HUDEP-2 (cell line): ENCODE results near the gene SPATA22.
"Not testable (repeated sequence)": the region's sequence is repeated elsewhere in the genome, so short reads cannot be mapped to it uniquely, and the experiment has no call there.

Source experiments
- DNase-seq, 76 experiments: peaks; one replicate each; lab custom pipeline; 2025; ENCODE audit not compliant: unreplicated experiment in 76 of 76; lab: John Stamatoyannopoulos, UW

SPATA22 gene

GRCh38 chr17:3471599-3471998, at the start of gene SPATA22:
TSS of gene SPATA22 (minus strand) at chr17:3471819. CDS start at chr17:3469325, 2,494 bp downstream.
- DNase-seq = no peak

- DNase-seq = not testable (repeated sequence)
These were observed 47.9 kb upstream of the SPATA22 start for GRCh38 chr17:3519472-3519871.

DNA sequence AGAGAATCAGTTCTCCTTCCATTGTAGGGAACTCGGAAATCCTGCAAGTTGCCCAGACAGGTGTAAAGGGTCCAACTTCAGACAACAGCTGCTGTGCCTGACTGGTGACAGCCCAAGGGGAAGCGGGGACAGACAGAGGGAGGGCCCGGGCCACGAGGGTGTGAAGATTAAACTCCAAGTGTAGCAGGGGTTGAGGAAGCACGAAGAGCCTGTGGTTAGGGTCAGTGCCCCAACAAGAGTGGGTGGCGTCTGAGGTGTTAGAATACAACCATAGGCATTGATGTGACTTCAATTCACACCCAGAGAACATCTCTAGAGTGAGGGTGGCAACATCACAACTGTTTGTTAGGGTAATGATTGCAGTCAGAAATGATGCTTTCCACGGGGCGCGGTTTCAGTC, 43.3 kb upstream of the SPATA22 start:
- DNase-seq = no peak

DNA sequence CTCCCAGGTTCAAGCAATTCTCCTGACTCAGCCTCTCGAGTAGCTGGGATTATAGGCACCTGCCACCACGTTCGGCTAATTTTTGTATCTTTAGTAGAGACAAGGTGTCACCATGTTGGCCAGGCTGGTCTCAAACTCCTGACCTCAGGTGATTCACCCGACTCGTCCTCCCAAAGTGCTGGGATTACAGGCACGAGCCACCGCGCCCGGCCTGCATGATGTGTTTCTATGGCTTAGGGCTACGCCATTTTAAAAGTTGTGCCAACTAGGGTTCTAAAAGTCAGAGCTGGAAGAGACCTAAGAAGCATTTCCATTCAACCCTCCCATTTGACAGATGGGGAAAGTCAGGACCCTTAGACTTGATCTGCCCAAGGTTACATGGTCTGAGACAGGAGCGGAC, 42.5 kb upstream of the SPATA22 start:
- DNase-seq = not testable (repeated sequence)

- no peak for DNase-seq
These were observed 41.9 kb upstream of the SPATA22 start for GRCh38 chr17:3513305-3514035.

DNA sequence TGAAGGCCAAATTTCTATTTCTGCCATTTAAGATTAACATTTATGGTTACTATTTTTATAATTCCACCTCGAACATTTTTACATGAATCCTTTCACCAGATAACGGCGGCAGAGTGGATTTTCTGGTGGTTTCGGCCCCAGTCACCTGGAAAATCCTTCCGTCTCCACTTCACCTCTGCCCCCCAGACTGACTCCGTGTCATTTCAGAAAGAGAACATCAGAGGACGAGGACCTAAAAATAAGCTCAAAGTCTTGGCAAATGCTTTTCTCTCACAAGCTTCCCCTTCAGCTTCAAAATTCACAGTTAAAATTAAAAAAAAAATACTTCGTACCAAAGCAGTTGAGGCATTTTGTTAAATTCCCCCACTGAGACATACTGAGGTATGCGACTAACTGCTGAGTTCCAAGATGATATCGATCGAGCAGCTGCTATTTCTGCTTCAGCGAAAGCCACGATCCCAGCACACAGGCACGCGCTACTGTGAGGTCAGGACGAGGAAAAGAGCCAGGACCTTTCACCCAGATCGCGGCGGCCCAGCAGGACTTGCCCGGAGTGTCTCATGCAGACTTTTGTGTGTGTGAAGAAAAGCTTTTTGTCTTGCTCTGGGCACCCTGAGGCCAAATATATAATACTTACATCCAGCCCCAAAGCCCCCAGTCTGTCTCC, 41.0 kb upstream of the SPATA22 start:
- no peak for DNase-seq

GRCh38 chr17:3511852-3512504, 40.4 kb upstream of the SPATA22 start:
- no peak for DNase-seq

GRCh38 chr17:3510090-3510489, 38.5 kb upstream of the SPATA22 start:
- DNase-seq = no peak

GRCh38 chr17:3507869-3508268, 36.2 kb upstream of the SPATA22 start:
- no peak for DNase-seq

- no peak for DNase-seq
These were observed 35.5 kb upstream of the SPATA22 start for GRCh38 chr17:3507071-3507470.

DNA sequence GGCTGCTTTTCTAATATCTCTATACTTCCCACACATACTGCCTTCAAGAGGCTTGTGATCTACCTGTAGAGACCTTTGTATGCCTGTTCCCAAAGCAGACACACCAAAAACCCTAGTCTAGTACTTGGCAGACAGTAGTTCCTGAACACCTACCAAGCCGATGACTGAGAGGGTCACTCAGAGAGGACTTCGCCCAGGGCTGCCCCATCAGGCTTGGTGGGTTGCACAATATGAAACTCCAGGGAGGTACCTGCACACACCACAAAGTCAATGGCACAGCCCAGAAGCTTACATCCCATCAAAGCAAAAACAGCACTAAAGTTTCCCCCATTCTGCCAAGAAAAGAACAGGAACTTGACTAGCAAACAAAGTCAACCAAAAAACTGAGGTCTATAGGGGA, 34.4 kb upstream of the SPATA22 start:
- no peak for DNase-seq

GRCh38 chr17:3505008-3505407, 33.4 kb upstream of the SPATA22 start:
- DNase-seq = no peak

DNA sequence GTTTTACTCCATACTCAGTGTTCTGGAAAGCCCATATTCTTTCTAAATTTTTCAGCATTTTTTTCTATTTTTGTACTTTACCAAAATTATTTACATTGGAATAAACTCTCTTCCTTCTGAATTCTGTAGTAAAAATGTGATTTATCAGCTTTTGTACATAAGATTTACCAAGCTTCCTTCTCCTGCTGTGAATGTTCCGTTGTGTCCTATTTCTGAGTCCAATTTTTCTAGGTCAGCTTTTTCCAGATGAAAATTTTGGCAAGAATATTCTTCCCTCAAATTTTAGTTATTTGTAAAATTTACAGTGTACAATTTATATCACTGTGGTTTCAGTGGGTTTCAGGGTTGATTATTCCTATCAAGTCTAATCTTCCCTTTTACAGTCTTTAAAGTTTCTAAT, 31.7 kb upstream of the SPATA22 start:
- no peak for DNase-seq

- no peak for DNase-seq
These were observed 30.8 kb upstream of the SPATA22 start for GRCh38 chr17:3502466-3502865.

- no peak for DNase-seq
These were observed 29.7 kb upstream of the SPATA22 start for GRCh38 chr17:3501344-3501743.

DNA sequence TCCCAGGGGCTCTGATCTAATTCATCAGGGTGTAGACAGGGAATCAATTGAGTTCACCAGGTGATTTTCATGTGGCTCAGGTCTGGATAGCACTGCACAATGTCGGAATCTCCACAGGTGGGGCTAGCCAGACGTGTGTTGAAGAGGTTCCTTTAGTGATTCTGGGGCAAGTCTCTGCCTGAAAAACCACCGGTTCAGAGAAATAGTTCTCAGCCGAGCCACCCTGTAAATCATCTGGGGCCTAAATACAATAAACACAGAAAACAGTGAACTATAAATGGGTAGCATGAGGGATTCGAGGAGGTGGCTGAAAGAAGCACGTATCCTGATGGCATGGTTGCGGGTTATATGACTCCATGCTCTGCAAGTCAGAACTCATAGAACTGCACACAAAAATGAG, 25.5 kb upstream of the SPATA22 start:
- no peak for DNase-seq

- no peak for DNase-seq
These were observed 14.0 kb upstream of the SPATA22 start for GRCh38 chr17:3485481-3486068.

GRCh38 chr17:3482852-3483251, 11.2 kb upstream of the SPATA22 start:
- DNase-seq = no peak

GRCh38 chr17:3479988-3480387, 8.4 kb upstream of the SPATA22 start:
- DNase-seq = no peak

DNA sequence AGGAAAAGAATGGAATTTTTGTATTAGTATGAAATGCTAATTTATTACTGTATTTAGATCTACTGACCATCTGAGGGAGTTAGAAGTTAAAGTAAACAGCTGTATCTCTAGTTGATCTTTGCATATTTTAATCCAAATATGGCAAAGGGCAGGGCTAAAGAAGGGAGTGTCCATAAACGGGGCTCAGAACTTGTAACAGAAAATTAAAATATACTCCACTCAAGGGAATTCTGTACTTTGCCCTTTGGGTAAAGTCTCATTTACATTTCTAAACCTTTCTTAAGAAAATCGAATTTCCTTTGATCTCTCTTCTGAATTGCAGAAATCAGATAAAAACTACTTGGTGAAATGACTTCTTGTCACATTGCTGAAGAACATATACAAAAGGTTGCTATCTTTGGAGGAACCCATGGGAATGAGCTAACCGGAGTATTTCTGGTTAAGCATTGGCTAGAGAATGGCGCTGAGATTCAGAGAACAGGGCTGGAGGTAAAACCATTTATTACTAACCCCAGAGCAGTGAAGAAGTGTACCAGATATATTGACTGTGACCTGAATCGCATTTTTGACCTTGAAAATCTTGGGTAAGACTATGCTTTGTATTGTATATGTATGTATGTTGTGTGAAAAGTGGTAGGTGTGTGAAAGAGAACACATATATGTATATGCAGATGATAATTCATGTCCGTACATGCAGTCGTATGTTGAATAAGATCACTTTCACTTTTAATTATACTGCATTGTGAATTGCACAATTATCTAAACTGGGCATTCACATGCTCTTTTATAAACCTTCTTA, 4.4 kb upstream of the SPATA22 start, which contains the start of gene ASPA:
Gene ASPA (plus strand): TSS at position 186 of the 799 bp plus-strand sequence. CDS start 163 bp downstream, at position 349.
- DNase-seq = no peak
